T47D (cell line): Measurements from ENCODE around the gene ITPKB.
"Not testable (repeated sequence)": the region's sequence is repeated elsewhere in the genome, so short reads cannot be mapped to it uniquely, and the experiment has no call there.

Experiments
- DNase-seq, 2 experiments: peaks; one replicate each; pipeline versions ENCODE4 v3.0.0 to v3.0.0-alpha.2; 2011 to 2012; ENCODE audit warnings: low read depth in 1 of 2, low spot score in 1 of 2
- JUND ChIP-seq: IDR thresholded peaks from 2 replicates; pipeline ENCODE4 v1.6.1; 2012; ENCODE audit warnings: low read depth
- in situ Hi-C: cut with HindIII; loops from 2 replicates; pipeline ENCODE4 v1.10.0; 2016; ENCODE audit warnings: low sequenced_read_pairs, low pct_unique_long_range_greater_than_20kb

The ITPKB gene

DNA sequence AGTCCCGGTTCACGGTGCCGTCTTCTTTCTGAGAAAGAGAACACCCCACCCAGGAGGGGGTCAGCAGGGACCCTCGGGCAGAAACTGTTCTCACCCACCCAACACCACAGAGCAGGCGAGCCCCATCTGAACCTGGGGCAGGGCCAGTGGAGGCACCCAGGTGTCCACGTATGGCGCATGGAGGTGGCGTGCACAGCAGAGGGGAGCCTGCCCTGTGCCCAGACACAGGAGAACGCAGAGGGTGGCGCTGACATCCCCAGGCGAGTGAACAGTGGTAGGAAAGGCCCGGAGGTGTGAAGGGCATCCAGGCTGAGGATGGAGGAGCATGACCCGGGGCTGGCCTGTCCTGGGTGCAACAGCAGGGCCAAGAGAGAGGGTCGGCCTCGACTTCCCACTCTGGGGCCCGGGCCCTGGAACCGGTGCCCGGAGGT, 99.4 kb downstream of the ITPKB start:
- DNase-seq = no peak
- no peak for TF ChIP-seq JUND
- in situ Hi-C loops = no loop called here

- in situ Hi-C loops = not testable (repeated sequence)
Observed at GRCh38 chr1:226639206-226639605, 99.9 kb downstream of the ITPKB start.

GRCh38 chr1:226638608-226639007, 100.5 kb downstream of the ITPKB start:
- DNase-seq = peak in 1 of 2 experiments; percentile 76
- in situ Hi-C loops = no loop called here
- no peak for TF ChIP-seq JUND

More at GRCh38 chr1:226639206-226639605, 99.9 kb downstream of the ITPKB start:
- not testable (repeated sequence) for DNase-seq

DNA sequence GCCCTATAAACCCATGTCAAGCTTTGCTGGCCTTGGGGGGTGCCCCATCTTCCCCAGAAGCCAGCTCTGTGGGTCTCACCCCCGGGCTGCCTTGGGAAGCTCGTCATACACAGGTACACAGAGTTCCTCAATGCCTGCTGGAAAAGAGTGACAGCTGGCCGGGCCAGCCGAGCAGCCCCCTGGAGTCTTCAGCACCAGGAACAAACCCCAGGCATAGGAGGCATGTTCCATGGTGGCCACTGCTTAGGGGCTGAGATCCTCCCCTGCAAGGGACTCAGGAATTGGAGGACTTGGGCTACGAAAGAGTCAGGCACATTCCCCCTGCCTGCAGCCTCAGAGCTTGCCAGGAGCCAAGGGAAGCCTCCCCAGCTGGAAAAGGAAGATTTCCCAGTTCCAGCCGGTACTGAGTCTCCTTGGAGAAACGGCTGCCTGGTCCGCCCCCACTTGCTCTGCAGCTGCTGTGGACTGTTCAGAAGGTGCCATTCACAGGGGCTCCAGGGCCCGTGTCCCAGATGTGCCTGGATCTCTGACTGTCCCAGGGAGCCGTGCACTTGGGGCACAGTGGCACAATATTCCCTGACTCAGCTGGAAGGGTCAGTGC, 101.0 kb downstream of the ITPKB start:
- in situ Hi-C loops = no loop called here
- no peak for TF ChIP-seq JUND

GRCh38 chr1:226637147-226637935, 101.7 kb downstream of the ITPKB start:
- in situ Hi-C loops = no loop called here
- no peak for DNase-seq
- TF ChIP-seq JUND = no peak

More for the DNA sequence above, 101.0 kb downstream of the ITPKB start:
- DNase-seq = no peak

DNA sequence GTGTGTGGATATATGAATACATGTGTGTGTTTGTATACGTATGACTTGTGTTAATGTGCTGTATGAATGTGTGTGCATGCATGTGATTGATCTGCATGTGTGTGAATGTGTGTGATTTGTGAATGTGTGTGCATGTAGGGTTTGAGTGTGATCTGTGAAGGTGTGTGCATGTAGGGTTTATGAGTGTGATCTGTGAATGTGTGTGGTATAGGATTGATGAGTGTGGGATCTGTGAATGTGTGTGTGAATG, 102.3 kb downstream of the ITPKB start:
- in situ Hi-C loops = no loop called here
- no peak for TF ChIP-seq JUND
- DNase-seq = no peak

- DNase-seq = no peak
- no peak for TF ChIP-seq JUND
- in situ Hi-C loops = no loop called here
Observed at GRCh38 chr1:226635456-226635941, 103.6 kb downstream of the ITPKB start.

- in situ Hi-C loops = no loop called here
- TF ChIP-seq JUND = no peak
- no peak for DNase-seq
Observed at GRCh38 chr1:226634611-226635246, 104.4 kb downstream of the ITPKB start.

DNA sequence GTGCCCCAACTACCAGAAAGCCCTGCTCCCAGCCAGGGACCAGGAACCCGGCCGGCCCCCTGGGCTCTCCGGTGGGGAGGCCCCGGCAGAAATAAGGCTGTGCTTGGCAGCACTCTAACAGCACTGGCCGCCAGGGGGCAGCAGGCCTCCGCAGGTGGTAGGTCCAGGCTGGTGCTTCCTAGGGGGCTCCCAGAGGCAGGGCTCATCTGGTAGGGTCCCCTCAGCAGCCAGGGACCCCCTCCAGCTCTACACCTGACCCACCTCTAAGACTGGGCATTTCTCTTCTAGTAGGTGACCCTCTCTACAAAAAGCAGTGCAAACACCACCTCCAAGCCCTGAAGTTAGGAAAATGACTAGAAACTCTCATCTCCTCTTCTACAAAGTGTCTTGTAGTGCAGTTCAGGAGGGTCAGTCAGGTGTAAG, 104.9 kb downstream of the ITPKB start:
- in situ Hi-C loops = no loop called here
- TF ChIP-seq JUND = no peak
- DNase-seq = peak; percentile 45 to 70

GRCh38 chr1:226633541-226634165, 105.4 kb downstream of the ITPKB start:
- no peak for TF ChIP-seq JUND
- DNase-seq = no peak
- in situ Hi-C loops = no loop called here

DNA sequence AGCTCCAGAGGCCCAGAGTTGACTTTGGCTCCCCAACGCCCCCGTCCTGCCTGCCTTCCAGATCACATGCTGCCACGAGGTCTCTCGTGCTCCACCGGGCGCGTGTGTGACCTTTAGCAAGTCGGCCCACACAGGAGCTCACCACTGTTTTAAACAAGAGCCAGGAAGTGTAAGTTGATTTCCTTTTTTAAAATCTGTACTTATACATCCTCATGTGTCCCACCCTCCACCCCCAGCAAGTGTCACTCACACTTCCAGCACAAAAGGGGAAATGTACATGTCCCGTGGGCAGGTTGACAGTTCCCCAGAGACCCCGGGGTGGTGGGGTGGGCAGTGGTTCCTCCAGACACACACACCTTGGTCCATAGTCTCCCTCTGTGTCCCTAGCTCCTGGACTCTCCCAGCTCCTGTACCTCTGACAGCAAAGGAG, 106.1 kb downstream of the ITPKB start:
- no peak for TF ChIP-seq JUND
- in situ Hi-C loops = no loop called here
- DNase-seq = no peak

DNA sequence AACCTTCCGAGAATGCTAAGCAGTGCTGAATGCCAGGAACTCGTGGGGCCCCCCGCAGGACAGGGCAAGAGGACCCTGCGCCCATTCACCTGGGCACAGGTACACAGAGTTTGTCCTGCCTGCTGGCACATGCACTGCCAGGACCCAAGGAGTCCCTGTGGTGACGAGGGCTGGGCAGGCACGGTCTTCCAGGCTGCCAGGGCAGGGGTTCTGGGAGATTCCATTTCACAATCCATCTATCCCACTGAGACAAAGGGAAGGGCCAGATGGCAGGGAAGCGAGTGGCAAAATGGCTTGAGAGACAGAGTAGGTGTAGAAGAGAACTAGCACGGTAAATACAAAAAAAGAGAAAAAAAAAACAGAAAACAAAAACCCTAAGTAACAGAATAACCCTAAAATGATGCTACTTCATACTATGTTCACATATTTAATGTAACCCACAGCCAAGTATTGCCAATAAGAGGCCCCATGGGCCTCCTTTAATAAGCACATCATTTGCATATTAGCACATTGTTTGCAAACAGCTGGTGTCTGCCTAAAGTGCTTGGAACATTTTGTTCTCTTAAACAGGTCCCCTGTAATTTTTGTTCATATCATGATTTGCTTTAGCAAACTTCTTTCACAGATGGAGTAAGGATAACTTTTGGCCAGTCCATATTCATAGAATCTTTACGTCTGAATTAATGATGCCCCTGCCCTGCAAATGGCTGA, 106.8 kb downstream of the ITPKB start:
- in situ Hi-C loops = no loop called here
- no peak for TF ChIP-seq JUND
- no peak for DNase-seq
